HepG2 (cell line): Measurements from ENCODE around the gene DUSP15.

Experiments used
- GFI1 ChIP-seq: sonication (generic); formaldehyde crosslinking; IDR thresholded peaks from 2 replicates; pipeline ENCODE4 v1.5.0; 2020; ENCODE audit warnings: missing genetic modification reagents, mild to moderate bottlenecking, borderline replicate concordance
- SRSF9 ChIP-seq: fragments of 200-400 bp; formaldehyde crosslinking; IDR thresholded peaks from 2 replicates; pipeline ENCODE4 v1.6.1; 2018; ENCODE audit warnings: borderline replicate concordance, mild to moderate bottlenecking, low read depth, low read length; ENCODE audit not compliant: insufficient read depth, poor library complexity, severe bottlenecking
- ZZZ3 ChIP-seq: sonication (generic); formaldehyde crosslinking; IDR thresholded peaks from 2 replicates; pipeline ENCODE4 v1.4.0; 2020; ENCODE audit warnings: missing genetic modification reagents, mild to moderate bottlenecking, borderline replicate concordance

GRCh38 chr20:31824554-31825313 lies 45.6 kb downstream of the DUSP15 start:
- TF ChIP-seq ZZZ3 (CRISPR knock-in tag) (no peak), GFI1 (CRISPR knock-in tag) (no peak), SRSF9 (no peak)
